Activated CD8-positive, alpha-beta memory T cell treated with anti-CD3 and anti-CD28 coated beads for 24 hours (primary cell): ENCODE results near the gene ZNF423.
"Not testable (repeated sequence)": the region's sequence is repeated elsewhere in the genome, so short reads cannot be mapped to it uniquely, and the experiment has no call there.

ENCODE experiments used
- DNase-seq: peaks from one replicate; pipeline ENCODE4 v3.0.0-alpha.2; 2020

The ZNF423 gene

GRCh38 chr16:49521734-49522325, 334.1 kb downstream of the ZNF423 start:
- DNase-seq = no peak

GRCh38 chr16:49520492-49521038, 335.3 kb downstream of the ZNF423 start:
- DNase-seq = no peak

GRCh38 chr16:49519741-49520140, 336.2 kb downstream of the ZNF423 start:
- no peak for DNase-seq

DNA sequence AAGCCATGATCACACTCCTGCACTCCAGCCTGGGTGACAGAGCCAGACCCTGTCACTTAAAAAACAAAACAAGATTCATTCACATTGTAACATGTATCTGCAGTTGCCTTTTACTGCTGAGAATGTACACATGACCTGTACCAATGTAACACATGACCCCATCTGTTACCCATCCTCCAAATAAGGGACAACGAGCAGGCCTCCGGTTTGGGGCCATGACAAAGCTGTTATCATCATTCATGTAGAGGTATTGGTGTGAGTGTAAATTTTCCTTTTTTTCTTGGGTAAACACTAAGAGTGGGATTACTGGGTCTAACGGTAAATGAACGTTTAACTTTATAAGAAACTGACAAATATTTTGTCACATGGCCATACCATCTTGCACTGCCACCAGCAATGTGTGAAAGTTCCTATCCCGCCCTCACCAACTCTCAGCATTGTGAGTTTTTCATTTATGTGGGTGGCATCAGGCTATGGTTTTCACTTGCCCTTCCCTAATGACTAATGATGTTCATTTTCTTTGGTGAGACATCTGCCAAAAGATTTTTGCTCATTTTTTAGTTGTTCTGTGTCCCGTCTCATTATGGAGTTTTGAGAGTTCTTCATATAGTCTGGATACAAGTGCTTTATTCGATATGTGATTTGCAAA, 336.8 kb downstream of the ZNF423 start:
- no peak for DNase-seq

DNA sequence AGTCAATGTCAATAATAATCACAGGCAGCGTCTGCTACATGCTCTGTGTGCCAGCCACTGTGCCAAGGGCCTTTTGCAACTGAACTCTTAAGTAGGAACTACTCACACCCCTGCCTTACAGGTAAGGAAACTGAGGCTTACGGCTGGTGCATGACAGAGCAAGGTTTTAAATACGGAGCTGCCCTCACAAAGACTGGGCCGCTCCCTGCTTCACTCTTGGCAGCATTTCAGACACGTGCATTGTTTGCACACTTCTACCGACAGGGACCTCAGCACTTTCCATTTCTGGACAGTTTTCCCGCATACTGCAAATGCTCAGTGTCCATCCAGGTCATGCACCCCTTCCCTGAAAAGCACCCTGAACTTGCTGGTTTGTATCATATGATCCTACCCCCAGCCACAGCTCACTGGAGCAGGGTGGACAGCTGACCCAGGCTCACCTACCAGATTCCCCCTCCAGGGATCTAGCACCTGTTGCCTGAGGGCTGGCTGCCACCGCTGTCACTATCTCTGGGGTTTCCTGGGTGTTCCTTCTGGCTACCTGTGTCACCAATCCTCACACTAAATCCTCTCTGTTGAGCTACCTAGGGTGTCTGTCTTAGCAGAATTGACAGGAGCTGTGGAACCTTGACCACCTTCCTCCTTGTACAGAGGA, 339.4 kb downstream of the ZNF423 start:
- no peak for DNase-seq

DNA sequence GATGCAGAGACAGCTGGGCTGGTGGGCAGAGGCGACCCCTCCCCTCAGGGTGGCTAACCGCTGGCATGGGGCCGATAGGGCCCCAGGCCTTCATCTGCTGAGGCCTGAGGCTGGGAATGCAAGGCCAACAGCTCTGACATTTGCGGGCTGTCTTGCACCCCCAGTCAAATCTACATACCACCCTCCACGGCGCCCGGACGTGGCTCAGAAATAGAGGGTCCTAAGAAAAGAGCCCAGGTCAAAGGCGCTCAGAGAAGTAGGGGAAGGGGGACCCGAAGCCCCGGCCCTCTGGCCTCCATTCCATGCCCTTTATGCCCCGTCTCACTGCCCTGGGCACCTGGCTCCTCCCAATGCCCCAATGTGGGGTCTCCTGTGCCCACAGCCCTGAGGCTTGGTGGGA, 340.1 kb downstream of the ZNF423 start:
- DNase-seq = no peak

DNA sequence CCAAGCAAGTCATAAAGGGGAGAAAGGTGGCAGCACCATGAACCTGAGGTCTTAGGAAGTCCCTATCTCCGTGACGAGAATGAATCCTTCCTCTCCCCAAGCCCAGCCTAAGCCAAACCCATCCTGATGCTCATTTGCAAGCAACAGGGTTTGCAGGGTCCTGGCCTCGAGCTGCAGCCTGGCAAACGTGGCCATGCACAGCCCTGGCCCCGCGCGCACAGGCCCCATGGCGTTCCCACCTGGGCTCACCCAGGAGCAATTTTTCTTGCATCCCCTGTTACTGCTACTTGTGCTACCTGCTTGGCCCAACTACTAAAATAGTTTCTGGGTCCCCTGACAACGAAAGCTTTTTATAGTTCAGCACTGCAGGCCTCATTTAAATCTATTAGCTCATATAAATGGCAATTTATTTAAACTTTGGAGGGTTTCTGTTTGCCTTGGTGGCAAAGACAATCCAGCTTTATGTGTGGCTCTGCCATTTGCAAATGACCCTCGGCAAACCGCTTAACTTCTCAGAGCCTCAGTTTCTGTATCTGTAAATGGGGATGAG, 340.8 kb downstream of the ZNF423 start:
- DNase-seq = no peak

GRCh38 chr16:49514073-49514980, 341.6 kb downstream of the ZNF423 start:
- no peak for DNase-seq

DNA sequence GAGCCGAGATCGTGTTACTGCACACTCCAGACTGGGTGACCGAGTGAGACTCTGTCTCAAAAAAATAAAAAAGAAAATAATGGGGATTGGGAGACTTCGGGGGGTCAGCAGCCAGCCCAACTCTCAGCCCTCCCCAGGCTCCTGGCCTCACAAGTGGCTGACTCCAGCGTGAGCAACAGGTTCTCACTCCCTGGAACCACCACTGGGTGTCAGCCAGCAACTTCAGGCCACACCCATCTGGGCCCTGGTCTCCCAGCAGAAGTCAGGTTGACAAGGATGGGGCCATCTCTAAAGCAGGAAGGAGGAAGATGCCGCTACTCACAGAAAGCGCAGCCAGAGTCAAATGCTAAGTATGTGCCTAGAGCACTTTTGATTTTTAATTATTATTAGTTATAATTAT, 342.9 kb downstream of the ZNF423 start:
- no peak for DNase-seq

- no peak for DNase-seq
These were observed 345.1 kb downstream of the ZNF423 start for GRCh38 chr16:49510654-49511305.

DNA sequence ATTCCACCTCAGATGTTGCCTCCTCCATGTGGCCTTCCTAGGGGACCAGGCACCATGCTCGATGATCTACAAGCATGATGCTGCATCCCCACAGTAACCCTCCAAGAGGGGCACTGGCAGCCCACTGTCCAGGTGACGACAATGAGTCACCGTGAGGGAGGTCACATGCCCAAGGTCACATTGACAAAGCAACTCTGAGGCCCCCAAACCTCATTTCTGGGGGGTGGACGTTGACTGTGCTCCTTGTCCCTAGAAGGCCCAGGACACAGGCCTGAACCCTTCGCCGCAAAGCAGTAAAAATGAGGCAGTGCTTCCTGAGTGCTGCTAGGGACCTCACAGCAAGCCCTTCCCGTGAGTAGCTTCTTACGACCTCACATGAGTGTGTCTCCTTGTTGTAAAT, 345.8 kb downstream of the ZNF423 start:
- DNase-seq = no peak

DNA sequence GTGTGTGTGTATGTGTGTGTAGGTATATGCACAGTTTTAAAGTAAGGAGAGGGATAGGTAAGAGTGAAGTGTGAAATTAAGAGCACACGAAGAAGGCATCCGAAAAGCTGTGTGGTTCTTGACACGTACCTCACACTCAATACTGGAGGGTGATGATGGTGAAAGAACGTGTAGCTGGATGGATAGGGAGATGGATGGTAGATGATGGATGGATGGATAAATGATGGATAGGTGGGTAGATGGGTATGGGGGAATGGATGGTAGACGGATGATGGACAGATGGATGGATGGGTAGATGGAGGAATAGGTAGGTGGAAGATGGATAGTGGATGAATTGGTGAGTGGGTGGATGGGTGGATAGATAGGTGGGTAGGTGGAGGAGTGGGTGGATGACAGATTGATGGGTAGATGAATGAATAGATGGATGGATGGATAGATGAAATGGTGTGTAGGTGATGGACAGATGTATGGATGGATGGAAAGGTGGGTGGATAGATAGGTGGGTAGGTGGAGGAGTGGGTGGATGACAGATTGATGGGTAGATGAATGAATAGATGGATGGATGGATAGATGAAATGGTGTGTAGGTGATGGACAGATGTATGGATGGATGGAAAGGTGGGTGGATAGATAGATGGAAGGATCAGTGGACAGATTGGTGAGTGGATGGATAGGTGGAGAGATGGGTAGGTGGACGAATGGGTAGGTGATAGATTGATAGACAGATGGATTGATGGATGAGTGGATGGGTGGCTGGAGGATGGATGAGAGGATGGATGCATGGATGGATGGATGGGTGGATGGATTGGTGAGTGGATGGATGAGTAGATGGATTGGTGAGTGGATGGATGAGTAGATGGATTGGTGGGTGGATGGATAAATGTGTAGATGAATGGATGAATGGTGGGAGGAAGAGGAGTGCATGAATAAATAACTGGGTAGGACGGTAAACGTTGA, 349.6 kb downstream of the ZNF423 start:
- DNase-seq = not testable (repeated sequence)

DNA sequence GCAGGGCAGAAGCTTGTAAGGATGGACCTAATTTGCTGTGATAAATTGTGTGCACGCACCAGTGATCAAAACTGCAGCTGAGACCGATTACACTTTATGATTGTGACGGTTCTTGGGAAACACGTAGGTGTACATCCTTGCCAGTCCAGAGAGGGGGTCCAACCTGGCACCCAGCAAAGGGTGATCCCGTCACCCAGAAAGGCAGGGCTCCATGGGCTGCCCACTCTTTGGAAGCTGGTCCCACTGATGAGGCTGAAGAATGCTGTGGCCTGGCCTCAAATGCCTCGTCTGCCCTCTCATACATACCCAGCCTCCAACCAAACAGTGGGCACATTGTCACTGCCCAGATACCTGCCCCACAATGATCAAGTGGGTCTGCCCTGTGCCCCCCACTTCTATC, 350.4 kb downstream of the ZNF423 start:
- DNase-seq = no peak

- no peak for DNase-seq
These were observed 351.3 kb downstream of the ZNF423 start for GRCh38 chr16:49504626-49505025.

DNA sequence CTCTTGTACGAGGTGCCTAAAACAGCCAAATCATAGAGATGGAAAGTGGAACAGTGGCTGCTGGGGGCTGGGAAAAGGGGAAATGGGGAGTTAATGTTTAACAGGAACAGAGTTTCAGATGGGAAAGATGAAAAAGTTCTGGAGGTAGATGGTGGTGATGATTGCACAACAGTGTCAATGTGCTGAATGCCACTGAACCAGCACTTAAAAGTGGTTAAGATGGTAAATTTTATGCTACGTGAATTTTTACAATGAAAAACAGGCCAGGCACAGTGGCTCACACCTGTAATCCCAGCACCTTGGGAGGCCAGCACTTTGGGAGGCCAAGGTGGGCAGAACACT, 351.9 kb downstream of the ZNF423 start:
- no peak for DNase-seq

- DNase-seq = no peak
These were observed 352.5 kb downstream of the ZNF423 start for GRCh38 chr16:49503256-49504022.

DNA sequence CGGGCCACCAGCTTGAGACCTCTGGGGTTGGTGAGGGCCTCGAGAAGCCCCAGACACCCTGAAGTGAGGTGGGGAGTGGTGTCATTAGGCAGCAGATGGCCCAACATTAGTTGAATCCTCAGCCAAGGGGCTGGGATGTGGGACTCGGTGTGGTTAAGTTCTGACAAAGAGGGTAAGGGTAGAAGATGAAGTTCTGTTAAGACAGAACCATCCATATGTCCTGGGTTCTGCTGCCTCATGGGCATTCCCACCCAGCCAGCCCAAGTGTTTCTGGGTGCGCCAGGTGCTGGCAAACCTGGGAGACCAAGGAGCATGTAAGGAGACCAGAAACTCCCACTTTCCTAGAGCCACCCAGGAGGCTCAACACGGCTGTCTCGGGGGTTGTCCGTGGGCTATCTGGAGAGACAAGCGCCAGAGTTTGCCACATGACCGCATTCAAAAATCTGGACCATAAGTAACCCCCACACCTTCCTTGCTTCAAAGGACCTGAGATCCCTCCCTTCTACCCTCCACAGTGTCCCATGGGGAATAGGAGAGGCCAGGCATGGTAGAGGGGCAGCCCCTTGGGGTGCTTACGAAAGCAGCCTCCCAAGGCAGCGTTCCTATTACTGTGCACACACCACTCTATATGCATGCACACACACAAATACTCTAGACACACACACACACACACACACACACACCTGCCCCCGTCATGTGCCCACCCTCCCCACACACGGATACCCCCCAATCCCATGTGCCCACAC, 353.6 kb downstream of the ZNF423 start:
- DNase-seq = no peak

DNA sequence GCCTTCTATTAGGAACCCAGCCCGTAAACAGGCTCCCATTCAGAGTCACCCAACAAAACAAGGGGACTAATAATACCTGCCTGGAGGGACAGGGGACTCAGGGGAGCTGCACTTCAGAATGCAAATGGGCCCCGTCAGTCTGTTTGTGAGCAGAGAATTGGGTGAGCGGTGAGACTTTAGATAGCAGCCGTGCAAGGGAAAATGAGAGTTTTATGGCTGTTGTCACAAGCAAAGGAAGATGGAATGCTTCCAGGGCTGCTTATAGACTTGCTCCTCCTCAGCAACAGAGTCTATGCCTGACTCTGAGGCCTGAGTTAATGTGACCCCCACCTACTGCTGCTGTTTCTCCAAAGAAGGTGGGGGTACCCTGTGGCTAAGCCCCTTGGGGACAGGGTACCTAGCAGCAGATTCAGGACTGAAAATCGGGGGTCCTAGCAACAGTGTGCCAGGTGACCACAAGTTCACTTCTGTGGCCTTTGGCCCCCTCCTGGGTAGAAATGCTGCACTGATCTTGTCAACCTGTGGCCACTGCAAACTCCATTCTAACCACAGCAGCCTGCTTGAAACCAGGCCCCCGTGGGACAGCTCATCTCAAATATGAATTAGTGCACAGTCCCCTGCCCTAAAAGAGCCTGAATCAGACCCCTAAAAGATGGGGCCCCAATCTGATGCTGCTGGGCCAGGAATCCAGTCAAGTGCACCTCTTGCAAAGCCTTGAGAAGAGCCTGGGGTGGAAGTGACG, 355.9 kb downstream of the ZNF423 start:
- no peak for DNase-seq

GRCh38 chr16:49499414-49499785, 356.5 kb downstream of the ZNF423 start:
- DNase-seq = no peak
